Measurements from ENCODE around the gene TPD52L1. TPM values are rescaled to one million over a fixed set of nuclear protein-coding genes. Genes with fewer than 3 reads are reported as not detected.

The TPD52L1 gene
- total RNA-seq, 1 donor from 2014 or later: 15.6 TPM

DNA sequence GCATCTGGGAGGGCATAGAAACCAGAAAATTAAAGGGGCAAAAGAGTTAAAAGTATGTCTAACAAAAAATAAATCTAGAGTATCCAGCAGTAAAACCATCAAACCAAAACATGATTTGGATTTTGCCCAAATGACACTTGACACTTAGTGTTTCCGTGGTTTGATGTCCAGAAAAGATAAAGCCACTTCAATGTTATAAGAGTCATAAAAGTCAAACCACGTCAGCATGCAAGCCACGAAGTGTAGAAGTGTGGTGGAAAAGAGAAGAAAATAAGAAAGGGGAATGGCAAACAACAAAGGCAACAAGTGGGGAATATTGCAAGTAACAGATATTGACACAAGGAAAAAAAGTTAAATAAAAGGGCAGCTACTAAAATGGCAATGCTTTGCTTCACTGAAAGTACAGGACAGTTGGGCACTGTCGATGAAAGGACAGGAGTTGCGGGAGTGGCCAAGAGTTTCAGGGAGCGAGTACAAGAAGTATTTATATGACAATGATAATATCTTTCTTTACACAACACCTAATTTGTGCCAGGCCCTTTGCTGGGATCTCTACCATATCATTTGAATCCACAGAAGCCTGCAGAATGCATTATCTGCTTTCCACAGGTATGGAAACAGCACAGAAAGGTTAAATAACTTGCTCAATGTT is 154.5 kb downstream of the TPD52L1 start:
- no peak for DNase-seq

DNA sequence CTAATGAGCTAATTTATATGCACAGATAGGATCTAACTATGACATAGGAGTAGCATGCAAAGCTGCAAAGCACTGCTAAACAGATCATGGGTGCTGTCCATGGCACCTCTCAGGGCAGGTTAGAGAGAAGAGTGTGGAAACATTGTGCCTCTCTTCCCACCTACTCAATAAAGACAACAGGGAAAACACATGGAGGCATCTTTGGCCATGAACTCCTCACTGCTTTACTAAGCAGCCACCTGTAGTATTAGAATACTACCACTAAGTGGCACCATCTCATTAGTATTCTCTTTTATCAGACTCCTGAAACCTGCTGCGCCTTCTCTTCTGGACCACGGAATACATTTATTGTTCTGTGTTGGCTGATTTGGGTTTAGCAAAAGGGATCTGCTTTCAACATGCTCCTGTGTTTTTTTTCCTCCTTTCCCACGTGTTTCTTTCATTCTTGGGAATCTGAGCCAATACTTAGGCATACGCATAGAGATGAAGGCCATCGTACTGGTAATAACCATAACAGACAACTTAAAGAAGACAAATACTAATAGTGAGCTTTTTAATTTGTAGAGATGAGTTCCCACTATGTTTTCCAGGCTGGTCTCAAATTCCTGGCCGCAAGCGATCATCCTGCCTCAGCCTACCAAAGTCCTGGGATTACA is 157.5 kb downstream of the TPD52L1 start:
- no peak for DNase-seq

DNA sequence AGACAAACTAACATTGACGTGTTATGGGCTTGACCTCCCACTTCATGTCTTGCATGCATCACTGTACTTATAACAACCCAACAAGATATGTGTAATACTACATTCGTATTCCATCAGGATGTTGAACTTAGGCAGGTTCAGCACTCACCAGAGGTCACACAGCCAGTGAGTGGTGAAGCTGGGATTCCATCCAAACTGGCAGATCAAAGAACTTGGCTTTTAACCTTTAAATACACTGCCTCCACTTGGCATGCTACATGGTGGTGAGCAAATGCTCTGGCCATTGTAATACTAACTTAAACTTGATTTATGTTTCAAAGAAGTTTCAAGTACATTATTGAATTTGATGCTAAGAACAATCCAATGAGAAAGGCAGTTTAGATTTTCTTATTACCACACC is 158.9 kb downstream of the TPD52L1 start:
- no peak for DNase-seq

DNA sequence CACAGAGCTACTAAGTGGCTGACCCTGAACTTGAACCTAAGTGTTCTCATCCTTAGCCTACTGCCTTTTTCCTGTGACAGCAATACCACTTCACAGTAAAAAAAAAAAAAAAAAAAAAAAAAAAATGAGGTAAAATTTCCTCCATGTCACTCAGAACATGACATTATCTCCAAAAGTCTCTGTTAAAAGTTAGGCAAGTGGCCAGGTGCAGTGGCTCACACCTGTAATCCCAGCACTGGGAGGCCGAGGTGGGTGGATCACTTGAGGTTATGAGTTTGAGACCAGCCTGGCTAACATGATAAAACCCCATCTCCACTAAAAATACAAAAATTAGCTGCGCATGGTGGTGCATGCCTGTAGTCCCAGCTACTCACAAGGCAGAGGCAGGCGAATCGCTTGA is 159.4 kb downstream of the TPD52L1 start:
- DNase-seq: no peak

Other genes with a start within 250 kb of the TPD52L1 start
- 26.0 TPM for gene RNF217, start 191.3 kb upstream of the TPD52L1 start, total RNA-seq
- gene HDDC2, start 148.2 kb downstream of the TPD52L1 start, total RNA-seq: 29.1 TPM